K562 (cell line): ENCODE results near the gene SFN. TPM values are rescaled to one million over a fixed set of nuclear protein-coding genes. Genes with fewer than 3 reads are reported as not detected.

Experiments
- CHD4 ChIP-seq: fragments of 200-600 bp; sonication (generic); IDR thresholded peaks from 3 replicates; pipeline ENCODE4 v1.6.1; 2012; ENCODE audit warnings: low read depth, mild to moderate bottlenecking, mixed read lengths, low read length, inconsistent platforms; ENCODE audit not compliant: insufficient read depth, insufficient replicate concordance, poor library complexity, severe bottlenecking
- ESRRA ChIP-seq: fragments of 450-650 bp; IDR thresholded peaks from 2 replicates; pipeline ENCODE4 v1.6.1; 2014; ENCODE audit warnings: low read depth, mild to moderate bottlenecking, moderate library complexity, borderline replicate concordance
- FOXK1 ChIP-seq: sonication (generic); formaldehyde crosslinking; IDR thresholded peaks from 2 replicates; pipeline ENCODE4 v1.8.0; 2022; ENCODE audit warnings: missing genetic modification reagents, mild to moderate bottlenecking, borderline replicate concordance
- MCM3 ChIP-seq: fragments of 450-650 bp; IDR thresholded peaks from 2 replicates; pipeline ENCODE4 v1.6.1; 2016
- ZNF589 ChIP-seq: fragments of 200-800 bp; sonication (Bioruptor generic); IDR thresholded peaks from 2 replicates; pipeline ENCODE4 v1.6.1; 2016; ENCODE audit warnings: low read depth, missing genetic modification characterization, missing compliant biosample characterization
- polyA plus RNA-seq, 8 experiments: library from polyadenylated mRNA; depleted of rRNA in 4 of 8; stranded (reverse) in 5 of 8; unstranded in 3 of 8; fragments of >200 nt; fragmentation: Nextera tagmentation in 2 of 8; fragmentation: Illumina TruSeq in 1 of 8; extraction: Ambion mirVana in 2 of 8; extraction: Trizol in 1 of 8; gene quantifications; 2 replicates each; pipeline versions ENCODE4 v1.2.1 to v1.2.3, GENCODE V29; 2011 to 2014; ENCODE audit warnings: inconsistent platforms in 1 of 8, missing spikeins in 1 of 8
- total RNA-seq, 7 experiments: library from RNA; depleted of rRNA in 6 of 7; stranded (reverse); fragments of >200 nt in 6 of 7; fragmentation: Illumina TruSeq in 2 of 7; extraction: Trizol in 2 of 7; gene quantifications; 2 replicates each; pipeline versions ENCODE4 v1.2.1 to v1.2.3, GENCODE V29; 2011 to 2021; ENCODE audit warnings: low replicate concordance in 1 of 7
- TF ChIP-seq, protein P1 (sequence below): IDR thresholded peaks from 3 replicates; pipeline ENCODE4 v1.6.1; 2011; ENCODE audit warnings: borderline replicate concordance, mild to moderate bottlenecking; ENCODE audit not compliant: insufficient read length, insufficient read depth
- TF ChIP-seq, protein P2 (sequence below): fragments of 250-450 bp; sonication (Bioruptor Pico); IDR thresholded peaks from 2 replicates; pipeline ENCODE4 v1.4.0; 2020
- TF ChIP-seq, protein P3 (sequence below): fragments of 450-650 bp; IDR thresholded peaks from 2 replicates; pipeline ENCODE4 v1.7.0; 2016; ENCODE audit warnings: borderline replicate concordance
- TF ChIP-seq, protein P4 (sequence below): fragments of 250-450 bp; sonication (Bioruptor Pico); IDR thresholded peaks from 2 replicates; pipeline ENCODE4 v1.6.1; 2021; ENCODE audit warnings: mild to moderate bottlenecking

The SFN gene
- total and polyA plus RNA-seq, 9 of the 15 experiments (the other 6 are each of a cell fraction or from before 2014, with no cell fraction given) = 0.10 to 3.8 (median 2.0) TPM

DNA sequence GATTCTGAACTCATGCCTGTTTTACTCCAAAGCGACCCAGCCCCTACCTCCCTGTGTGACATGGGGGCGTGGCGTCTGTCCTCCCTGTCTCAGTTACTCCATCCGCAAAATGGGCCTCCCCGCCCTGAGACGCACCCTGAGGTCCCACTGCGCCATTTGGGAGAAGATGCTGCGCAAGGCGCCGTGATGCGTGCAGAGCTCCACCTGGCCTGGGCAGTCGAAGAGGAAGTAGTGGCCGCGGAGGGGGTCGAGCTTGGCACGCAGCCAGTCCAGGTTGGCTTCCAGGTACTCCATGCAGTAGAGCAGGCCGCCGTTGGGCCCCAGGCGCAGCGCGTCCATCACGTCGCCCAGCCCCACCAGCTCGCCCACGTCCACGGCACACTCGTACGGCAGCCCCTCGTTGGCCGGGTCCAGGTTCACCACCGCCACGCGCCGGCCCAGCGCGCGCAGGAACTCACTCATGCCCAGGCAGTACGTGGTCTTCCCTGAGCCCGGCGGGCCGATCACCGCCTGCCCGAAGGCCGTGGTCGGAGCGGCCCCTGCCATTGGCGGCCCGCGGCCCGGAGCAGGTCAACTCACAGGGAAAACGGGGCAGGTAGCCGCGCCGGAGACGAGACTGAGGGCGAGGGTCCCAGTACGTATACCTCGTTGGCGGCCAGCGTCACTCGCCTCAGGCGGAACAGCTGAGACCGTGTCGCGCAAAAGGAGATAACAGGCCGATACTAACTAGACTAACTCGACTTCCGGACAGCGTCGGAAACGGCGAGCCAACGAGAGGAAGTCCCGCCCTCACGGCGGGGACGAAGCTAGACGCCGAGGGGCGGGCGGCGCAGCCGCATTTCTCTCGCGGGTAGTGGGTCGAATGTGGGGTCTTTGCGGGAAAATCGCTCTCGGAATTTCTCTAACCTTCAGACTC lies 26.9 kb downstream of the SFN start, which contains the start of gene GPN2 (continued):
- TF ChIP-seq CHD4 (peak; percentile 73), FOXK1 (CRISPR knock-in tag) (peak; percentile 85; the same call in 1 of the 2 replicates), MCM3 (no peak), ZNF589 (CRISPR knock-in tag) (no peak; the same call in 1 of the 2 replicates), ESRRA (no peak; the same call in 1 of the 2 replicates)
- TF ChIP-seq, protein P1, sequence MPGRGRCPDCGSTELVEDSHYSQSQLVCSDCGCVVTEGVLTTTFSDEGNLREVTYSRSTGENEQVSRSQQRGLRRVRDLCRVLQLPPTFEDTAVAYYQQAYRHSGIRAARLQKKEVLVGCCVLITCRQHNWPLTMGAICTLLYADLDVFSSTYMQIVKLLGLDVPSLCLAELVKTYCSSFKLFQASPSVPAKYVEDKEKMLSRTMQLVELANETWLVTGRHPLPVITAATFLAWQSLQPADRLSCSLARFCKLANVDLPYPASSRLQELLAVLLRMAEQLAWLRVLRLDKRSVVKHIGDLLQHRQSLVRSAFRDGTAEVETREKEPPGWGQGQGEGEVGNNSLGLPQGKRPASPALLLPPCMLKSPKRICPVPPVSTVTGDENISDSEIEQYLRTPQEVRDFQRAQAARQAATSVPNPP = no peak
- TF ChIP-seq, protein P2, sequence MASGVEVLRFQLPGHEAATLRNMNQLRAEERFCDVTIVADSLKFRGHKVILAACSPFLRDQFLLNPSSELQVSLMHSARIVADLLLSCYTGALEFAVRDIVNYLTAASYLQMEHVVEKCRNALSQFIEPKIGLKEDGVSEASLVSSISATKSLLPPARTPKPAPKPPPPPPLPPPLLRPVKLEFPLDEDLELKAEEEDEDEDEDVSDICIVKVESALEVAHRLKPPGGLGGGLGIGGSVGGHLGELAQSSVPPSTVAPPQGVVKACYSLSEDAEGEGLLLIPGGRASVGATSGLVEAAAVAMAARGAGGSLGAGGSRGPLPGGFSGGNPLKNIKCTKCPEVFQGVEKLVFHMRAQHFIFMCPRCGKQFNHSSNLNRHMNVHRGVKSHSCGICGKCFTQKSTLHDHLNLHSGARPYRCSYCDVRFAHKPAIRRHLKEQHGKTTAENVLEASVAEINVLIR (CRISPR knock-in tag) = peak; percentile 49; the same call in 1 of the 2 replicates
- TF ChIP-seq, protein P3, sequence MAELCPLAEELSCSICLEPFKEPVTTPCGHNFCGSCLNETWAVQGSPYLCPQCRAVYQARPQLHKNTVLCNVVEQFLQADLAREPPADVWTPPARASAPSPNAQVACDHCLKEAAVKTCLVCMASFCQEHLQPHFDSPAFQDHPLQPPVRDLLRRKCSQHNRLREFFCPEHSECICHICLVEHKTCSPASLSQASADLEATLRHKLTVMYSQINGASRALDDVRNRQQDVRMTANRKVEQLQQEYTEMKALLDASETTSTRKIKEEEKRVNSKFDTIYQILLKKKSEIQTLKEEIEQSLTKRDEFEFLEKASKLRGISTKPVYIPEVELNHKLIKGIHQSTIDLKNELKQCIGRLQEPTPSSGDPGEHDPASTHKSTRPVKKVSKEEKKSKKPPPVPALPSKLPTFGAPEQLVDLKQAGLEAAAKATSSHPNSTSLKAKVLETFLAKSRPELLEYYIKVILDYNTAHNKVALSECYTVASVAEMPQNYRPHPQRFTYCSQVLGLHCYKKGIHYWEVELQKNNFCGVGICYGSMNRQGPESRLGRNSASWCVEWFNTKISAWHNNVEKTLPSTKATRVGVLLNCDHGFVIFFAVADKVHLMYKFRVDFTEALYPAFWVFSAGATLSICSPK = no peak
- TF ChIP-seq, protein P4, sequence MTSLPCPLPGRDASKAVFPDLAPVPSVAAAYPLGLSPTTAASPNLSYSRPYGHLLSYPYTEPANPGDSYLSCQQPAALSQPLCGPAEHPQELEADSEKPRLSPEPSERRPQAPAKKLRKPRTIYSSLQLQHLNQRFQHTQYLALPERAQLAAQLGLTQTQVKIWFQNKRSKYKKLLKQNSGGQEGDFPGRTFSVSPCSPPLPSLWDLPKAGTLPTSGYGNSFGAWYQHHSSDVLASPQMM (CRISPR knock-in tag) = no peak
